BE2C (cell line): ENCODE data around the gene SMS.

ENCODE experiments used
- DNase-seq: peaks from one replicate; pipeline ENCODE4 v3.0.0-alpha.2; 2020
- H3K27me3 ChIP-seq: fragments of 250-450 bp; sonication (Bioruptor Pico); 2 replicates; pipeline ENCODE4 v1.5.1; 2020; ENCODE audit warnings: mild to moderate bottlenecking
- H3K36me3 ChIP-seq: fragments of 250-450 bp; sonication (Bioruptor Pico); 2 replicates; pipeline ENCODE4 v1.5.1; 2020; ENCODE audit warnings: mild to moderate bottlenecking
- H3K4me1 ChIP-seq: fragments of 250-450 bp; sonication (Bioruptor Pico); 2 replicates; pipeline ENCODE4 v1.5.1; 2020
- H3K4me3 ChIP-seq: 2 replicates; pipeline ENCODE4 v1.5.1; 2011; ENCODE audit warnings: low read depth, low read length
- H3K9me3 ChIP-seq: fragments of 250-450 bp; sonication (Bioruptor Pico); 2 replicates; pipeline ENCODE4 v1.5.1; 2020
- CTCF ChIP-seq: IDR thresholded peaks from 2 replicates; pipeline ENCODE4 v1.5.1; 2012; ENCODE audit warnings: mild to moderate bottlenecking, low read depth, low read length

Gene SMS

GRCh38 chrX:22037225-22037624 is 96.7 kb downstream of the SMS start:
- no peaks in the 10 kb centered on the region for H3K4me1 ChIP-seq
- DNase-seq = no peak
- H3K4me3 ChIP-seq = no peak overlapping the region
- no peaks in the 10 kb centered on the region for H3K36me3 ChIP-seq
- no peaks in the 10 kb centered on the region for H3K9me3 ChIP-seq
- H3K27me3 ChIP-seq = no peaks in the 10 kb centered on the region
- no peak for TF ChIP-seq CTCF

- H3K36me3 ChIP-seq = no peaks in the 10 kb centered on the region
- no peak for TF ChIP-seq CTCF
- no peaks in the 10 kb centered on the region for H3K27me3 ChIP-seq
- no peaks in the 10 kb centered on the region for H3K4me1 ChIP-seq
- no peak overlapping the region for H3K4me3 ChIP-seq
- no peaks in the 10 kb centered on the region for H3K9me3 ChIP-seq
- DNase-seq = no peak
Observed at GRCh38 chrX:22037911-22038537, 97.5 kb downstream of the SMS start.

GRCh38 chrX:22039541-22039940 is 99.0 kb downstream of the SMS start:
- TF ChIP-seq CTCF = no peak
- no peaks in the 10 kb centered on the region for H3K36me3 ChIP-seq
- H3K4me3 ChIP-seq = no peak overlapping the region
- H3K27me3 ChIP-seq = no peaks in the 10 kb centered on the region
- H3K4me1 ChIP-seq = no peaks in the 10 kb centered on the region
- DNase-seq = no peak
- no peaks in the 10 kb centered on the region for H3K9me3 ChIP-seq

GRCh38 chrX:22040184-22040583 is 99.7 kb downstream of the SMS start:
- no peak for TF ChIP-seq CTCF
- H3K36me3 ChIP-seq = no peaks in the 10 kb centered on the region

GRCh38 chrX:22041907-22042530 is 101.5 kb downstream of the SMS start:
- Histone ChIP-seq H3K27me3 (no peaks in the 10 kb centered on the region), H3K4me3 (no peak overlapping the region), H3K9me3 (no peaks in the 10 kb centered on the region), H3K4me1 (no peaks in the 10 kb centered on the region), H3K36me3 (no peaks in the 10 kb centered on the region)
- no peak for DNase-seq
- TF ChIP-seq CTCF = no peak

More at GRCh38 chrX:22040184-22040583, 99.7 kb downstream of the SMS start:
- Histone ChIP-seq H3K27me3 (no peaks in the 10 kb centered on the region), H3K4me3 (no peak overlapping the region), H3K9me3 (no peaks in the 10 kb centered on the region), H3K4me1 (no peaks in the 10 kb centered on the region)
- no peak for DNase-seq

- H3K4me1 ChIP-seq = no peaks in the 10 kb centered on the region
- no peak for TF ChIP-seq CTCF
- no peak overlapping the region for H3K4me3 ChIP-seq
- no peaks in the 10 kb centered on the region for H3K9me3 ChIP-seq
- H3K27me3 ChIP-seq = no peaks in the 10 kb centered on the region
- DNase-seq = no peak
- no peaks in the 10 kb centered on the region for H3K36me3 ChIP-seq
Observed at GRCh38 chrX:22043872-22044271, 103.4 kb downstream of the SMS start.
